Keratinocyte (primary cell): ENCODE results near the gene GALNT14. TPM values are rescaled to one million over a fixed set of nuclear protein-coding genes. Genes with fewer than 3 reads are reported as not detected.

Experiments
- DNase-seq: peaks from one replicate; pipeline ENCODE4 v3.0.0-alpha.2; 2011; ENCODE audit warnings: low read depth, missing footprints, low spot score
- FAIRE-seq: peaks from 2 replicates; lab custom pipeline; 2011; peaks lifted over from hg19 to GRCh38; lab: Jason Lieb, UNC
- H2AFZ ChIP-seq: 2 replicates; pipeline ENCODE4 v1.6.0; 2012; ENCODE audit warnings: low read length, control low read depth, inconsistent platforms; ENCODE audit not compliant: control insufficient read depth
- H3K27ac ChIP-seq: 2 replicates; pipeline ENCODE4 v1.5.1; 2011; ENCODE audit warnings: low read length; ENCODE audit not compliant: control insufficient read depth, insufficient read depth
- H3K27me3 ChIP-seq: 3 replicates; pipeline ENCODE4 v1.6.0; 2011; ENCODE audit warnings: low read length; ENCODE audit not compliant: control insufficient read depth, insufficient read depth; ENCODE audit errors: extremely low read depth
- H3K36me3 ChIP-seq, 2 experiments: 2 replicates in 1 of 2; 3 replicates in 1 of 2; pipeline ENCODE4 v1.5.1; 2011; ENCODE audit warnings: low read length in 2 of 2, mild to moderate bottlenecking in 1 of 2; ENCODE audit not compliant: control insufficient read depth in 2 of 2, insufficient read depth in 2 of 2; ENCODE audit errors: extremely low read depth in 1 of 2
- H3K4me1 ChIP-seq: 3 replicates; pipeline ENCODE4 v1.5.1; 2011; ENCODE audit warnings: low read length; ENCODE audit not compliant: control insufficient read depth, insufficient read depth; ENCODE audit errors: extremely low read depth
- H3K4me2 ChIP-seq: 3 replicates; pipeline ENCODE4 v1.6.0; 2011; ENCODE audit warnings: low read depth, low read length; ENCODE audit not compliant: control insufficient read depth, insufficient read depth; ENCODE audit errors: extremely low read depth
- H3K4me3 ChIP-seq, 3 experiments: fragments of 200-600 bp in 1 of 3; sonication (generic) in 1 of 3; 2 replicates in 2 of 3; 3 replicates in 1 of 3; pipeline ENCODE4 v1.5.1; 2011 to 2016; ENCODE audit warnings: low read length in 3 of 3, mild to moderate bottlenecking in 3 of 3, control low read depth in 2 of 3, inconsistent platforms in 1 of 3, low read depth in 1 of 3, mixed read lengths in 1 of 3, mixed run types in 1 of 3, moderate library complexity in 1 of 3; ENCODE audit not compliant: control insufficient read depth in 2 of 3, insufficient read depth in 2 of 3; ENCODE audit errors: extremely low read depth in 1 of 3
- H3K79me2 ChIP-seq: 2 replicates; pipeline ENCODE4 v1.6.0; 2012; ENCODE audit warnings: low read length; ENCODE audit not compliant: control insufficient read depth, insufficient read depth
- H3K9ac ChIP-seq: 3 replicates; pipeline ENCODE4 v1.6.0; 2011; ENCODE audit warnings: low read length; ENCODE audit not compliant: control insufficient read depth, insufficient read depth; ENCODE audit errors: extremely low read depth
- H3K9me1 ChIP-seq: 3 replicates; pipeline ENCODE4 v1.6.0; 2011; ENCODE audit warnings: low read length; ENCODE audit not compliant: control insufficient read depth, insufficient read depth; ENCODE audit errors: extremely low read depth
- H3K9me3 ChIP-seq: 2 replicates; pipeline ENCODE4 v1.5.1; 2012; ENCODE audit warnings: low read depth, low read length; ENCODE audit not compliant: control insufficient read depth
- H4K20me1 ChIP-seq: 3 replicates; pipeline ENCODE4 v1.6.0; 2011; ENCODE audit warnings: low read length; ENCODE audit not compliant: control insufficient read depth, insufficient read depth; ENCODE audit errors: extremely low read depth
- EZH2 ChIP-seq: IDR thresholded peaks from one replicate; pipeline ENCODE4 v1.6.1; 2012; ENCODE audit warnings: inconsistent platforms, mild to moderate bottlenecking, low read length, moderate library complexity
- dilution Hi-C: fragments of 300-500 bp; cut with MboI; formaldehyde crosslinking; loops from one replicate; pipeline ENCODE4 v1.7.0; 2020; ENCODE audit warnings: low sequenced_read_pairs; ENCODE audit not compliant: extremely low pct_ligation_motif_present
- polyA plus RNA-seq, 5 experiments: library from polyadenylated mRNA; depleted of rRNA in 3 of 5; stranded (reverse) in 3 of 5; stranded (forward) in 1 of 5; unstranded in 1 of 5; fragments of >200 nt; gene quantifications; 1 replicate in 1 of 5; 2 replicates in 3 of 5; 3 replicates in 1 of 5; pipeline versions ENCODE4 v1.2.1 to v1.2.3, GENCODE V29; 2011 to 2012; ENCODE audit warnings: missing spikeins in 2 of 5, low read depth in 1 of 5, low replicate concordance in 1 of 5
- TF ChIP-seq, protein P1 (sequence below), 3 experiments: IDR thresholded peaks in 1 of 3; conservative IDR thresholded peaks in 1 of 3; optimal IDR thresholded peaks in 1 of 3; 2 replicates in 2 of 3; 3 replicates in 1 of 3; pipeline versions ENCODE3 to v1.5.1; 2011; ENCODE audit warnings: low read length in 3 of 3, mild to moderate bottlenecking in 3 of 3, moderate library complexity in 2 of 3, control low read depth in 1 of 3, inconsistent platforms in 1 of 3; ENCODE audit not compliant: insufficient read depth in 2 of 3; ENCODE audit errors: extremely low read depth in 1 of 3

The GALNT14 gene
- polyA plus RNA-seq, 1 donor (not counting 4 experiments of a cell fraction or from before 2014, with no cell fraction given): 27.4 TPM

GRCh38 chr2:30966786-30967185, 171.5 kb downstream of the GALNT14 start:
- no peaks in the 10 kb centered on the region for H4K20me1 ChIP-seq
- H3K36me3 ChIP-seq: no peaks in the 10 kb centered on the region
- no peak for TF ChIP-seq EZH2
- TF ChIP-seq, protein P1, sequence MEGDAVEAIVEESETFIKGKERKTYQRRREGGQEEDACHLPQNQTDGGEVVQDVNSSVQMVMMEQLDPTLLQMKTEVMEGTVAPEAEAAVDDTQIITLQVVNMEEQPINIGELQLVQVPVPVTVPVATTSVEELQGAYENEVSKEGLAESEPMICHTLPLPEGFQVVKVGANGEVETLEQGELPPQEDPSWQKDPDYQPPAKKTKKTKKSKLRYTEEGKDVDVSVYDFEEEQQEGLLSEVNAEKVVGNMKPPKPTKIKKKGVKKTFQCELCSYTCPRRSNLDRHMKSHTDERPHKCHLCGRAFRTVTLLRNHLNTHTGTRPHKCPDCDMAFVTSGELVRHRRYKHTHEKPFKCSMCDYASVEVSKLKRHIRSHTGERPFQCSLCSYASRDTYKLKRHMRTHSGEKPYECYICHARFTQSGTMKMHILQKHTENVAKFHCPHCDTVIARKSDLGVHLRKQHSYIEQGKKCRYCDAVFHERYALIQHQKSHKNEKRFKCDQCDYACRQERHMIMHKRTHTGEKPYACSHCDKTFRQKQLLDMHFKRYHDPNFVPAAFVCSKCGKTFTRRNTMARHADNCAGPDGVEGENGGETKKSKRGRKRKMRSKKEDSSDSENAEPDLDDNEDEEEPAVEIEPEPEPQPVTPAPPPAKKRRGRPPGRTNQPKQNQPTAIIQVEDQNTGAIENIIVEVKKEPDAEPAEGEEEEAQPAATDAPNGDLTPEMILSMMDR (optimal IDR thresholded peaks at IDR 0.05 in 1 of 3, IDR thresholded peaks at IDR 0.05 in 1 of 3, conservative IDR thresholded peaks at IDR 0.05 in 1 of 3; ENCODE audit: extremely low read depth in 1 of 3, insufficient read depth in 2 of 3, low read length in 3 of 3): no peak
- no peak overlapping the region for H3K4me3 ChIP-seq
- no peak overlapping the region for H3K9ac ChIP-seq
- H3K4me2 ChIP-seq: no peak overlapping the region
- H3K9me3 ChIP-seq: no peaks in the 10 kb centered on the region
- DNase-seq (no peak), FAIRE-seq (no peak)
- no peaks in the 10 kb centered on the region for H3K79me2 ChIP-seq
- dilution Hi-C loops: no loop called here
- H3K27me3 ChIP-seq: no peaks in the 10 kb centered on the region
- H3K27ac ChIP-seq: no peak overlapping the region
- no peaks in the 10 kb centered on the region for H3K4me1 ChIP-seq
- no peak overlapping the region for H2AFZ ChIP-seq
- no peaks in the 10 kb centered on the region for H3K9me1 ChIP-seq

DNA sequence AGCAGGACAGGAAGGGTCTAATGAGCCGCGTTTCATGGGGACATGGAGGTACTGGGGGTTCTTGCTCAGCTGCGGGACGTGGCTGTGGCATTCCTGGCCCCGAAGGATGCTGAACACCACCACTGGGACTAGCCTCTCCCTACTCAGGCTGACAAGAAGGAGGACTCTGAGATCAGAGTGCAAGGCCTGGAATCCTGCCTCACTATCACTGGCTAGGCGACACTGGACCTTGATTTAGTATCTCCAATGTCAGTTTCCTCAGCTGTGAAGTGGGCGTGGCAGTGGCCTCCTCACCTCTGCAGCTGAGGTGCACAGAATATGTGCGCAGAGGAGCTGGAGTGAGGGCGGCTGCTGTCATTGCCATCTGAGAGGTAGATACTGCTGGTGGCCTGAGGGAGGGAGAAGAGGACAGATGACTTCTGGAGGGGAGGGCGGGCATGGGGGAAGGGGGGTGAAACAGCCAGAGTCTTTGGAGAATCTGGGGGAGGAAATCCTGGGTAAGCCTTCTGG, 173.2 kb downstream of the GALNT14 start:
- dilution Hi-C loops: no loop called here
- Histone ChIP-seq H3K9me1 (no peaks in the 10 kb centered on the region), H3K36me3 (no peaks in the 10 kb centered on the region), H2AFZ (no peak overlapping the region), H3K9me3 (no peaks in the 10 kb centered on the region), H3K79me2 (no peaks in the 10 kb centered on the region), H3K9ac (no peak overlapping the region), H3K4me2 (no peak overlapping the region), H4K20me1 (no peaks in the 10 kb centered on the region), H3K4me3 (no peak overlapping the region), H3K27ac (no peak overlapping the region), H3K27me3 (no peaks in the 10 kb centered on the region), H3K4me1 (no peaks in the 10 kb centered on the region)
- FAIRE-seq: no peak
- TF ChIP-seq, protein P1 (optimal IDR thresholded peaks at IDR 0.05 in 1 of 3, IDR thresholded peaks at IDR 0.05 in 1 of 3, conservative IDR thresholded peaks at IDR 0.05 in 1 of 3; ENCODE audit: extremely low read depth in 1 of 3, insufficient read depth in 2 of 3, low read length in 3 of 3): no peak
- no peak for DNase-seq
